ENCODE data around the gene NCKAP5. TPM values are rescaled to one million over a fixed set of nuclear protein-coding genes. Genes with fewer than 3 reads are reported as not detected.

The NCKAP5 gene
- total and polyA plus RNA-seq, 2 donors (not counting 1 experiment from before 2014, with no cell fraction given) = not detected

DNA sequence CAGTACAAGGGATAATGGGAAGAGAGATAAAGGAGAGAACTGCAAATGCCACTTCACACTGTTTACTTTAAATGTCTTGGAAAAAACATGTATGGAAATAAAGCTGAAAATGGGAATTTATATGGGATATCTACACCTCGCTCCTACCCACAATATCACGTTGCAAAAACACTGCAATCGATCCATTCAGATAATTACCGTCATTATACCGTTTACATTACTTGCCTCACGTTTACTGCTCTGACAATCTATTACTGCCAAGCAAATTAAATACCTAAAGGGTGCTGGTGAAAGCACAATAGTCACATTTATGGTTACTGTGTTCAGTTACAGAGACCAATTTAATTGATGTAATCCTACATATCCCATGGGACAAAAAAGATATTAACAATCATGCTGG is 683.6 kb downstream of the NCKAP5 start:
- ATAC-seq (ENCODE audit: low read depth) (no peak), DNase-seq (no peak)
- no peak overlapping the region for H3K27ac Mint-ChIP-seq
- no peak overlapping the region for H3K4me3 ChIP-seq (ENCODE audit: control extremely low read depth in 1 of 5, extremely low read depth in 1 of 5, insufficient read depth in 1 of 5, low read depth in 2 of 5, low read length in 4 of 5)
- no peaks in the 10 kb centered on the region for H3K4me1 ChIP-seq (ENCODE audit: control insufficient read depth in 2 of 2, insufficient read depth in 2 of 2, low read length in 2 of 2)
- no peak overlapping the region for H2AFZ ChIP-seq (ENCODE audit: insufficient read depth, low read depth, low read length, poor library complexity, severe bottlenecking)
- ChIA-PET POLR2A (no interaction called here), CTCF (no interaction called here)
- intact Hi-C loops (cut with micrococcal nuclease) = no loop called here
- no peak overlapping the region for H3K4me2 ChIP-seq (replicated peaks; ENCODE audit: low read depth, low read length, poor library complexity, severe bottlenecking)
- H3K27ac ChIP-seq (ENCODE audit: low read length in 2 of 2) = no peak overlapping the region
- H4K20me1 ChIP-seq (ENCODE audit: control insufficient read depth, insufficient read depth, low read length, poor library complexity, severe bottlenecking) = no peaks in the 10 kb centered on the region
- no peaks in the 10 kb centered on the region for H3K79me2 ChIP-seq (ENCODE audit: control insufficient read depth, insufficient read depth, low read length)
- H3K27me3 ChIP-seq (replicated peaks in 1 of 4; ENCODE audit: control extremely low read depth in 1 of 4, control insufficient read depth in 3 of 4, insufficient read depth in 4 of 4, low read length in 3 of 4) = no peaks in the 10 kb centered on the region
- H3K36me3 ChIP-seq (replicated peaks in 1 of 2; ENCODE audit: control extremely low read depth in 1 of 2, control insufficient read depth in 1 of 2, extremely low read depth in 1 of 2, insufficient read depth in 2 of 2, low read length in 1 of 2) = no peaks in the 10 kb centered on the region
- H3K4me3 Mint-ChIP-seq = no peak overlapping the region
- peaks cover 5% of the 10 kb centered on the region for H3K9me3 Mint-ChIP-seq (ENCODE audit: insufficient read depth)
- H3K27me3 Mint-ChIP-seq = no peaks in the 10 kb centered on the region
- H3K9ac ChIP-seq (ENCODE audit: low read length) = no peak overlapping the region
- peaks cover 0 to 3% (median 0%) of the 10 kb centered on the region in 3 donors for H3K9me3 ChIP-seq (ENCODE audit: control extremely low read depth in 1 of 3, control insufficient read depth in 2 of 3, insufficient read depth in 1 of 3, low read length in 2 of 3)
- no peaks in the 10 kb centered on the region for H3K4me1 Mint-ChIP-seq
- 100% methylated on average over 1 of the region's 6 CpGs for WGBS (ENCODE audit: insufficient coverage)
- no peak for TF ChIP-seq EZH2 (IDR thresholded peaks at IDR 0.05; ENCODE audit: borderline replicate concordance, insufficient read depth, low read depth, low read length, poor library complexity, severe bottlenecking)
- TF ChIP-seq, protein P1, sequence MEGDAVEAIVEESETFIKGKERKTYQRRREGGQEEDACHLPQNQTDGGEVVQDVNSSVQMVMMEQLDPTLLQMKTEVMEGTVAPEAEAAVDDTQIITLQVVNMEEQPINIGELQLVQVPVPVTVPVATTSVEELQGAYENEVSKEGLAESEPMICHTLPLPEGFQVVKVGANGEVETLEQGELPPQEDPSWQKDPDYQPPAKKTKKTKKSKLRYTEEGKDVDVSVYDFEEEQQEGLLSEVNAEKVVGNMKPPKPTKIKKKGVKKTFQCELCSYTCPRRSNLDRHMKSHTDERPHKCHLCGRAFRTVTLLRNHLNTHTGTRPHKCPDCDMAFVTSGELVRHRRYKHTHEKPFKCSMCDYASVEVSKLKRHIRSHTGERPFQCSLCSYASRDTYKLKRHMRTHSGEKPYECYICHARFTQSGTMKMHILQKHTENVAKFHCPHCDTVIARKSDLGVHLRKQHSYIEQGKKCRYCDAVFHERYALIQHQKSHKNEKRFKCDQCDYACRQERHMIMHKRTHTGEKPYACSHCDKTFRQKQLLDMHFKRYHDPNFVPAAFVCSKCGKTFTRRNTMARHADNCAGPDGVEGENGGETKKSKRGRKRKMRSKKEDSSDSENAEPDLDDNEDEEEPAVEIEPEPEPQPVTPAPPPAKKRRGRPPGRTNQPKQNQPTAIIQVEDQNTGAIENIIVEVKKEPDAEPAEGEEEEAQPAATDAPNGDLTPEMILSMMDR (IDR thresholded peaks at IDR 0.05) = no peak

DNA sequence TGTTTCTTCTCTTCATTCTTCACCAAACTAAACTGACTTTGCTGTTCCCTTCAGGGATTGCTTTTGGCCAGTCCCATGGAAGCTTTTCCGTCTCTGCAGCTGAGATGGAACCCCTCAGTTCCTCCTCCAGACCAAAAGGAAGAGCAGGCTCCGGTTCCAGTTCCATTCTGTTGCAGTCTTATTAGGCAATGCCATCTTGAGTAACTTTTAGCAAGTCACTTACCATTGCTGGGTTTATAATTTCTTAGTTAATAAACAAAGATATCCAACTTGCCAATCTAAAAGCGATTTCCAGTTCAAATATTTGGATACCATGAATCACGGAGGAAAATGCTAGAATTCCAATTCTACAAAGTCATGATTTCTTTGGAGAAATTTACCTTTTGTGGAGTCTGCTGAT is 684.0 kb downstream of the NCKAP5 start:
- POLR2A ChIA-PET = no interaction called here
- Histone ChIP-seq H3K27me3 (replicated peaks in 1 of 4; ENCODE audit: control extremely low read depth in 1 of 4, control insufficient read depth in 3 of 4, insufficient read depth in 4 of 4, low read length in 3 of 4) (no peaks in the 10 kb centered on the region), H2AFZ (ENCODE audit: insufficient read depth, low read depth, low read length, poor library complexity, severe bottlenecking) (no peak overlapping the region), H3K27ac (ENCODE audit: low read length in 2 of 2) (no peak overlapping the region), H3K79me2 (ENCODE audit: control insufficient read depth, insufficient read depth, low read length) (no peaks in the 10 kb centered on the region), H3K36me3 (replicated peaks in 1 of 2; ENCODE audit: control extremely low read depth in 1 of 2, control insufficient read depth in 1 of 2, extremely low read depth in 1 of 2, insufficient read depth in 2 of 2, low read length in 1 of 2) (no peaks in the 10 kb centered on the region), H4K20me1 (ENCODE audit: control insufficient read depth, insufficient read depth, low read length, poor library complexity, severe bottlenecking) (no peaks in the 10 kb centered on the region), H3K9me3 (ENCODE audit: control extremely low read depth in 1 of 3, control insufficient read depth in 2 of 3, insufficient read depth in 1 of 3, low read length in 2 of 3) (peaks cover 0 to 3% (median 0%) of the 10 kb centered on the region in 3 donors), H3K9ac (ENCODE audit: low read length) (no peak overlapping the region), H3K4me2 (replicated peaks; ENCODE audit: low read depth, low read length, poor library complexity, severe bottlenecking) (no peak overlapping the region), H3K4me3 (ENCODE audit: control extremely low read depth in 1 of 5, extremely low read depth in 1 of 5, insufficient read depth in 1 of 5, low read depth in 2 of 5, low read length in 4 of 5) (no peak overlapping the region), H3K4me1 (ENCODE audit: control insufficient read depth in 2 of 2, insufficient read depth in 2 of 2, low read length in 2 of 2) (no peaks in the 10 kb centered on the region)
- H3K27me3 Mint-ChIP-seq = no peaks in the 10 kb centered on the region
- no peaks in the 10 kb centered on the region for H3K4me1 Mint-ChIP-seq
- intact Hi-C loops (cut with micrococcal nuclease) = no loop called here
- DNase-seq (no peak), ATAC-seq (ENCODE audit: low read depth) (no peak)
- CTCF ChIA-PET = no interaction called here
- H3K4me3 Mint-ChIP-seq = no peak overlapping the region
- TF ChIP-seq EZH2 (IDR thresholded peaks at IDR 0.05; ENCODE audit: borderline replicate concordance, insufficient read depth, low read depth, low read length, poor library complexity, severe bottlenecking) = no peak
- TF ChIP-seq, protein P1 (IDR thresholded peaks at IDR 0.05) = no peak
- WGBS (ENCODE audit: insufficient coverage) = 80% methylated on average over 1 of the region's 4 CpGs
- peaks cover 5% of the 10 kb centered on the region for H3K9me3 Mint-ChIP-seq (ENCODE audit: insufficient read depth)
- H3K27ac Mint-ChIP-seq = no peak overlapping the region
